T-helper 2 cell treated with Interferon-gamma antibody and Interleukin-4, amounts not matched to agents 5 μg/mL and 100 μg/mL, for 36 hours (primary cell): ENCODE results near the gene RAD51B.
"Not testable (repeated sequence)": the region's sequence is repeated elsewhere in the genome, so short reads cannot be mapped to it uniquely, and the experiment has no call there.

Experiments
- DNase-seq: peaks from one replicate; pipeline ENCODE4 v3.0.0; 2021; ENCODE audit warnings: low spot score
- H3K27ac Mint-ChIP-seq: one replicate; pipeline ENCODE4 v1.8.0; 2021; ENCODE audit warnings: mild to moderate bottlenecking, mixed read lengths
- H3K27me3 Mint-ChIP-seq: one replicate; pipeline ENCODE4 v1.8.0; 2021; ENCODE audit warnings: low read depth, mixed read lengths
- H3K36me3 Mint-ChIP-seq: one replicate; pipeline ENCODE4 v1.8.0; 2021; ENCODE audit warnings: low read depth, mixed read lengths
- H3K4me1 Mint-ChIP-seq: one replicate; pipeline ENCODE4 v1.8.0; 2021; ENCODE audit warnings: low read depth, mixed read lengths
- H3K4me3 Mint-ChIP-seq: one replicate; pipeline ENCODE4 v1.8.0; 2022; ENCODE audit warnings: mild to moderate bottlenecking, moderate library complexity, mixed read lengths
- H3K9me3 Mint-ChIP-seq: one replicate; pipeline ENCODE4 v1.8.0; 2021; ENCODE audit warnings: mixed read lengths

The RAD51B gene

DNA sequence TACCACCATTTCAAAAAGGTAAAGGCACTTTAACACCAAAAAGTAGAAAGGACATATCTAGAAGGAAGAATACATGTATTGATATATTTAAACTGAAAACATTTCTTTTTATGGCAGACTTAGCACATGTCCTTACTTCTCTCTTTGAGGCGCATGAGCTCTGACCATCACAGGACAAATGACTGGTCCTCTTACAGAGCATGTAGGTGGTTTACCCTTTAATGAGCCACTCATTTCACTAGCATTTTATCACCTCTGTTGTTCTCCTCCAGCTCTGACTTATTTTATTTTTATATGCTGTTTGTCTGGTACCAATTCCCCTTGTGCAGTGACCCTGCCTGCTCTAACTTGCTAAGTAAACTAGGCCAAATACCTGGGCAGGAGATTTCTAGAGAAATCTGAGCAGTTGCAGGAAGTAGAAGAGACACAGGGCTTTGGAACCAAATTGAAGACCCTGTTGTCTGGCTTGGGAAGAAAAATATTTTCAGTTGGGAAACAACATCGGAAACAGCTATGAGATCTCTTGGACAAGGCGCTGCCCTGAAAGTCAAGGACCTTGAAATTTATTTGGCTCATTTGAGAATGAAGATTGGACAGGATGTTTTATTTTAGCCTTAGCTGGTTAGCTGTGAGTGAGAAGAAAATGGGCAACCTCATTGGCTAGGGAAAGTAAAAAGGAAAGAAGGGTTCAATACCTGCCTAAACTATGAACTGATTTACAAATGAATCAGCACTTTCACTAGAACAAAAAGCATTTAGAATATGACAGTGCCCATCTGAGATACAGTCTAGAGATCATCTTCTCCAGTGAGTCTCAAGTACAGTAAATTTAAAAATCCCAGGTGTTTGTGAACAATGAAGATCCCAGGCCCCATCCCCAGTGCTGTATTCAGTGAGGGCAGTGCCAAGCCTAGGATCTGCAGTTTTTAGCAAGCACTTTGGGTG lies 598.9 kb downstream of the RAD51B start:
- DNase-seq = no peak
- no peaks in the 10 kb centered on the region for H3K36me3 Mint-ChIP-seq
- H3K4me3 Mint-ChIP-seq = no peak overlapping the region
- no peaks in the 10 kb centered on the region for H3K27me3 Mint-ChIP-seq
- H3K27ac Mint-ChIP-seq = no peak overlapping the region
- H3K4me1 Mint-ChIP-seq = peaks cover 7% of the 10 kb centered on the region
- H3K9me3 Mint-ChIP-seq = no peaks in the 10 kb centered on the region

DNA sequence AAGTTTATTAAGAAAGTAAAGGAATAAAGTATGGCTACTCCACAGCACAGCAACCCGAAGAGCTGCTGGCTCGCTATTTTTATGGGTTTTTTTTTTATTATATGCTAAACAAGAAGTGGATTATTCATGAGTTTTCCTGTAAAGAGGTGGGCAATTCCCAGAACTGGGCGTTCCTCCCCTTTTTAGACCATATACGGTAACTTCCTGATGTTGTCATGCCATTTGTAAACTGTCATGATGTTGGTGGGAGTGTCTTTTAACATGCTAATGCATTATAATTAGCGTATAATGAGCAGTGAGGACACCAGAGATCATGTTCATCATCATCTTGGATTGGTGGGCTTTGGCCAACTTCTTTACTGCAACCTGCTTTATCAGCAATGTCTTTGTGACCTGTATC lies 600.8 kb downstream of the RAD51B start:
- no peak for DNase-seq
- H3K27ac Mint-ChIP-seq = no peak overlapping the region
- H3K9me3 Mint-ChIP-seq = no peaks in the 10 kb centered on the region
- peaks cover 7% of the 10 kb centered on the region for H3K4me1 Mint-ChIP-seq
- no peaks in the 10 kb centered on the region for H3K27me3 Mint-ChIP-seq
- no peaks in the 10 kb centered on the region for H3K36me3 Mint-ChIP-seq
- H3K4me3 Mint-ChIP-seq = no peak overlapping the region

DNA sequence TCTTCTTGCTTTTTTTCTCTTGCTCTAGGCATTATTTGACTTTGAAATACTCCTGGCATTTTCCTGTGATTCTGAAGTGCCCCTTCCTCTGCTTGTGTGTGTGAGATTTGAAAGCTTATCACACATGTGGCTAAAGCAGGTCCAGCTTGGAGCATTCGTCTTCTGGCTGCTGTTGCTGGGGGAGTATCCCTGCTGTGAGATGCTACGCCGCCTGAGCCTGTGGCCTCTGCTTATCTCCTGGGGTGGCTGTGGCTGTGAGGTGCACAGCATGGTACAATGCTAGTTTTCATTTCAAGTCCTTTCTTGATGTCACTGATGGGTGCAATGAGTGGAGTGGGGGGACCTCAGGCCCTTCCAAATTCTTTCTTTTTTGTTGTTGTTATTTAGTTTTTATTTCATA lies 601.5 kb downstream of the RAD51B start:
- H3K4me3 Mint-ChIP-seq = no peak overlapping the region
- no peaks in the 10 kb centered on the region for H3K36me3 Mint-ChIP-seq
- no peaks in the 10 kb centered on the region for H3K27me3 Mint-ChIP-seq
- no peak overlapping the region for H3K27ac Mint-ChIP-seq
- no peak for DNase-seq
- no peaks in the 10 kb centered on the region for H3K9me3 Mint-ChIP-seq
- H3K4me1 Mint-ChIP-seq = peaks cover 7% of the 10 kb centered on the region

- no peaks in the 10 kb centered on the region for H3K27me3 Mint-ChIP-seq
- no peak overlapping the region for H3K4me3 Mint-ChIP-seq
- H3K4me1 Mint-ChIP-seq = peaks cover 7% of the 10 kb centered on the region
- no peak for DNase-seq
- no peaks in the 10 kb centered on the region for H3K36me3 Mint-ChIP-seq
- no peak overlapping the region for H3K27ac Mint-ChIP-seq
- peaks cover under 1% of the 10 kb centered on the region for H3K9me3 Mint-ChIP-seq
Observed at GRCh38 chr14:68423686-68424085, 604.1 kb downstream of the RAD51B start.

- Mint-ChIP-seq H3K27me3 (no peaks in the 10 kb centered on the region), H3K4me1 (peaks cover 3% of the 10 kb centered on the region), H3K4me3 (no peak overlapping the region), H3K36me3 (no peaks in the 10 kb centered on the region), H3K27ac (no peak overlapping the region), H3K9me3 (peaks cover 4% of the 10 kb centered on the region)
- no peak for DNase-seq
Observed at GRCh38 chr14:68424443-68425172, 605.0 kb downstream of the RAD51B start.

DNA sequence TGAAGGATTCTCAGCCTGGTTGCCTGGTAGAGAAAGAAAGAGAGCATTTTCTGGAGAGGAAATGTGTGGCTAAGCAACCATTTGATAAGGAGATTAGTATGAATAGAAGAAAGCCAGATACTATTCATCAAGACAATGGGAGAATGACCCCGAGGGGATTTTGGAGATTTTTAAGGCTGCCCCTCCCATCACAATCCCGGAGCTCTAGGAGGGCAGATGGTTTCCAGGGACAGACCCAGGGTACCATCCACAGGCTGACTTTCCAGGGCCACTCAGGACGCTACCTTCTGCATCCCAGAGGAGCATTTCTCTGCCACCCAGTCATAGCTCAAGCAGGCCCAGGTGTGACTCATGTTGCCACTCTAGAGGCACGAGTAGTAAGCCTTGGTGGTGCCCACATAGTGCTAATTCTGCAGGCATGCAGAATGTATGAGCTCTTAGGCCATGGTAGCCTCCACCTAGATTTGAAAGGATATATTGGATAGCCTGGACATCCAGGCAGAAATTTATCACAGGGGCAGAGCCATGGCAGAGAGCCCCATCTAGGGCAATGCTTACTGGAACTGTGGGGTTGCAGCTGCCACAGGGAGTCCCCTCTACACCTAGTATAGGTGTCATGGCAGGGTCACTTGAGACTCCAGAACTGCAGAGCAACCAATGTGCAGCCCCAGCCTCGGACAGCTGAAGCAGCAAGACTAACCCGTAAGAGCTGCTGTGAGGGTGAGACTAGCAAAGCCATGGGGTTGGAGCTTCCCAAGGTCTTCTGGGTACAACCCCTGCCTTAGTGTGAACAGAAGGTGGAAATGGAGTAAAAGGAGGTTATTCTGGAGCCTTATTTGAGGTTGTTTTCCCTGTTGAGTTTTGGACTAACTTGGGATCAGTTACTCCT lies 607.3 kb downstream of the RAD51B start:
- Mint-ChIP-seq H3K4me3 (no peak overlapping the region), H3K4me1 (no peaks in the 10 kb centered on the region), H3K9me3 (peaks cover 12% of the 10 kb centered on the region), H3K27ac (no peak overlapping the region), H3K36me3 (no peaks in the 10 kb centered on the region), H3K27me3 (no peaks in the 10 kb centered on the region)
- no peak for DNase-seq

DNA sequence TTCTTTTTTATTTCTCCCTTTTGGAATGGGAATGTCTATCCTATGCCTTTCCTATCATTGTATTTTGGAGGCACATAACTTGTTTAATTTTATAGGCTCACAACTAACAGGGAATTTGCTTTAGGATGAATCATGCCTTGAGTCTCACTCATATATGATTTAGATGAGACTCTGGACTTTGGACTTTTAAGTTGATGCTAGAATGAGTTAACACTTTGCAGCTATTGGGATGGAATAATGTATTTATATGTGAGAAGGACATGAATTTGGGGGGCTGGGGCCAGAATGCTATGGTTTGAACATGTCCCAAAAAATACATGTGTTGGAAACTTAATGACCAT lies 607.9 kb downstream of the RAD51B start:
- no peak for DNase-seq
- no peak overlapping the region for H3K27ac Mint-ChIP-seq
- peaks cover 12% of the 10 kb centered on the region for H3K9me3 Mint-ChIP-seq
- no peaks in the 10 kb centered on the region for H3K4me1 Mint-ChIP-seq
- no peaks in the 10 kb centered on the region for H3K27me3 Mint-ChIP-seq
- no peak overlapping the region for H3K4me3 Mint-ChIP-seq
- no peaks in the 10 kb centered on the region for H3K36me3 Mint-ChIP-seq

- not testable (repeated sequence) for H3K36me3 Mint-ChIP-seq, H3K27me3 Mint-ChIP-seq, H3K4me1 Mint-ChIP-seq, H3K27ac Mint-ChIP-seq, H3K4me3 Mint-ChIP-seq, DNase-seq
- H3K9me3 Mint-ChIP-seq = peaks cover 12% of the 10 kb centered on the region
Observed at GRCh38 chr14:68428900-68429299, 609.3 kb downstream of the RAD51B start.

DNA sequence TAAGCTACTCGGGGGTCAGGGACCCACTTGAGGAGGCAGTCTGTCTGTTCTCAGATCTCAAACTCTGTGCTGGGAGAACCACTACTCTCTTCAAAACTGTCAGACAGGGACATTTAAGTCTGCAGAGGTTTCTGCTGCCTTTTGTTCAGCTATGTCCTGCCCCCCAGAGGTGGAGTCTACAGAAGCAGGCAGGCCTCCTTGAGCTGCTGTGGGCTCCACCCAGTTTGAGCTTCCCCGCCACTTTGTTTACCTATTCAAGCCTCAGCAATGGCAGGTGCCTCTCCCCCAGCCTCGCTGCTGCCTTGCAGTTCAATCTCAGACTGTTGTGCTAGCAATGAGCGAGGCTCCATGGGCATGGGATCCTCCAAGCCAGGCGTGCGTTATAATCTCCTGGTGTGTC lies 614.6 kb downstream of the RAD51B start:
- not testable (repeated sequence) for H3K4me1 Mint-ChIP-seq, DNase-seq, H3K36me3 Mint-ChIP-seq

GRCh38 chr14:68435631-68436030 lies 616.1 kb downstream of the RAD51B start:
- H3K36me3 Mint-ChIP-seq, H3K4me1 Mint-ChIP-seq, H3K27me3 Mint-ChIP-seq, H3K27ac Mint-ChIP-seq, DNase-seq, H3K4me3 Mint-ChIP-seq: not testable (repeated sequence)
- peaks cover 23% of the 10 kb centered on the region for H3K9me3 Mint-ChIP-seq

More for the DNA sequence above, 614.6 kb downstream of the RAD51B start:
- H3K27me3 Mint-ChIP-seq, H3K4me3 Mint-ChIP-seq, H3K27ac Mint-ChIP-seq: not testable (repeated sequence)
- peaks cover 31% of the 10 kb centered on the region for H3K9me3 Mint-ChIP-seq

- no peak overlapping the region for H3K4me3 Mint-ChIP-seq
- peaks cover 3% of the 10 kb centered on the region for H3K36me3 Mint-ChIP-seq
- no peak for DNase-seq
- no peak overlapping the region for H3K27ac Mint-ChIP-seq
- peaks cover 23% of the 10 kb centered on the region for H3K9me3 Mint-ChIP-seq
- H3K27me3 Mint-ChIP-seq = no peaks in the 10 kb centered on the region
- H3K4me1 Mint-ChIP-seq = no peaks in the 10 kb centered on the region
Observed at GRCh38 chr14:68439676-68440075, 620.1 kb downstream of the RAD51B start.

DNA sequence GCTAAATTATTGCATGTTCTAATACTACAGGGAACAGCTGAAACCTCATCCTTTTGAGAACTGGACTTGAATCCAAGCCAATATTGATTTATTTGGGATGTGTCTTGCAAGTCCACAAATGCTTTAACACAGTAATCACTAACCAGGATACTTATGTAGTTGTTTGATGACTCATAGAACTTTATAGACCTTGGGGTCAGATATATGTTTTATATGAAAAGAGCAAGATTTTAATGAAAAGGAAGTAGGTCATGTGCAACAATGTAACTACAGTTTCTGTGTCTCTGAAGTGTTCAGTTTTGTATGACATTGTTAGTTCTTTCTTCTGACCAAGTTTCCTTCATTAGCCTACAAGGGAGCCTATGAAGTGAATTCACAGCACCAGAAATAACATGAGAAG lies 621.2 kb downstream of the RAD51B start:
- no peak for DNase-seq
- no peak overlapping the region for H3K4me3 Mint-ChIP-seq
- H3K4me1 Mint-ChIP-seq = no peaks in the 10 kb centered on the region
- no peak overlapping the region for H3K27ac Mint-ChIP-seq
- H3K36me3 Mint-ChIP-seq = peaks cover under 1% of the 10 kb centered on the region
- no peaks in the 10 kb centered on the region for H3K27me3 Mint-ChIP-seq
- H3K9me3 Mint-ChIP-seq = peaks cover 17% of the 10 kb centered on the region

DNA sequence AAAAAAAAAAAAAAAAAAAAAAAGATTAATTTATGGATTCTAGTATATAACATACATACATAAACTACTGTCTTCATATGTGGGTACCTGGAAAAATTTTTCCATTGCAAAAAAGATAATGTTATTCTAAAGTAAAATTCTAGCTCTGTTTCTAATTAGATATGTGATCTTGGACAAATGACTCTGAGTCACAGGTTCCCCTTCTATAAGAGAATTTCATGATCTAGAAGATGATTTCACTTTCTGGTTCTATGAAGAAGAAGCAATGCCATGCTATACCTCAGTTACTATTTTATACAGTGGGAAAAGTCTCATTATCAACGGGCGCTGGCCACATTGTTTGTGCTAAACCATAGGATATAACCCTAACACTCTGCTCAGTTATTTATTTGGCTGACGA lies 622.0 kb downstream of the RAD51B start:
- DNase-seq = no peak
- H3K4me1 Mint-ChIP-seq = no peaks in the 10 kb centered on the region
- H3K9me3 Mint-ChIP-seq = peaks cover 10% of the 10 kb centered on the region
- no peaks in the 10 kb centered on the region for H3K27me3 Mint-ChIP-seq
- H3K4me3 Mint-ChIP-seq = no peak overlapping the region
- no peak overlapping the region for H3K27ac Mint-ChIP-seq
- no peaks in the 10 kb centered on the region for H3K36me3 Mint-ChIP-seq
